ENCODE measurements around the gene ARRDC2.

DNA sequence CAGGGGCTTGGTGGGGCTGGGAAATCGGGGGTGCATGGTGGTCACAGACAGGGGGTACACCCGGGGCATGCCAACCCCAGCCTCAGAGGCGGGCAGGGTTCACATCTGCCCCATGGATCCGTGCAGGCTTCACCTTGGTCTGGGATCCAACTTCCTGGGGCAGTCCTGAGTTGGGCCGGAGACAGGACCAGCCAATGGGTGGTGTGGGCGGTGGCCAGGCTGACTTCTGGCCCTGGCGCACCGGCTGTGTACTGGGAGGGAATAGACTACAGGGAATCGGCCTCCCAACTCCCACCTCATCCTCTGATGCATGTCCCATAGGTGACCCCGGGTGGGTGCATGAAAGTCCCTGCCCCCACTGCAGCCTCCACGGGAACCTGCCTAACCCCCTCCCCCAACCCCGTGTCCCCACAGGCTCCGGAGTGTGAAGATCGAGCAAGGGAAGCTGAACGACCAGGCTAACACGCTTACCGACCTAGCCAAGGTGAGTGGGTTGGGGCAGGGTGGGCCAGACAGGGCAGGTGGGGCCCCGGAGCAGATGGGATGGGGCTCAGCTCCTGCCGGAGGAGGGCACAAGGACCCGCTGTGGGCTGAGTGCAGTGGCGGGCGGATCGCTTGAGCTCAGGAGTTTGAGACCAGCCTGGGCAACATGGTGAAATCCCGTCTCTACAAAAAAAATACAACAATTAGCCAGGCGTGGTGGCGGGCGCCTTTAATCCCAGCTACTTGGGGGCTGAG lies 14.7 kb upstream of the ARRDC2 start:
- TF ChIP-seq, protein P1, sequence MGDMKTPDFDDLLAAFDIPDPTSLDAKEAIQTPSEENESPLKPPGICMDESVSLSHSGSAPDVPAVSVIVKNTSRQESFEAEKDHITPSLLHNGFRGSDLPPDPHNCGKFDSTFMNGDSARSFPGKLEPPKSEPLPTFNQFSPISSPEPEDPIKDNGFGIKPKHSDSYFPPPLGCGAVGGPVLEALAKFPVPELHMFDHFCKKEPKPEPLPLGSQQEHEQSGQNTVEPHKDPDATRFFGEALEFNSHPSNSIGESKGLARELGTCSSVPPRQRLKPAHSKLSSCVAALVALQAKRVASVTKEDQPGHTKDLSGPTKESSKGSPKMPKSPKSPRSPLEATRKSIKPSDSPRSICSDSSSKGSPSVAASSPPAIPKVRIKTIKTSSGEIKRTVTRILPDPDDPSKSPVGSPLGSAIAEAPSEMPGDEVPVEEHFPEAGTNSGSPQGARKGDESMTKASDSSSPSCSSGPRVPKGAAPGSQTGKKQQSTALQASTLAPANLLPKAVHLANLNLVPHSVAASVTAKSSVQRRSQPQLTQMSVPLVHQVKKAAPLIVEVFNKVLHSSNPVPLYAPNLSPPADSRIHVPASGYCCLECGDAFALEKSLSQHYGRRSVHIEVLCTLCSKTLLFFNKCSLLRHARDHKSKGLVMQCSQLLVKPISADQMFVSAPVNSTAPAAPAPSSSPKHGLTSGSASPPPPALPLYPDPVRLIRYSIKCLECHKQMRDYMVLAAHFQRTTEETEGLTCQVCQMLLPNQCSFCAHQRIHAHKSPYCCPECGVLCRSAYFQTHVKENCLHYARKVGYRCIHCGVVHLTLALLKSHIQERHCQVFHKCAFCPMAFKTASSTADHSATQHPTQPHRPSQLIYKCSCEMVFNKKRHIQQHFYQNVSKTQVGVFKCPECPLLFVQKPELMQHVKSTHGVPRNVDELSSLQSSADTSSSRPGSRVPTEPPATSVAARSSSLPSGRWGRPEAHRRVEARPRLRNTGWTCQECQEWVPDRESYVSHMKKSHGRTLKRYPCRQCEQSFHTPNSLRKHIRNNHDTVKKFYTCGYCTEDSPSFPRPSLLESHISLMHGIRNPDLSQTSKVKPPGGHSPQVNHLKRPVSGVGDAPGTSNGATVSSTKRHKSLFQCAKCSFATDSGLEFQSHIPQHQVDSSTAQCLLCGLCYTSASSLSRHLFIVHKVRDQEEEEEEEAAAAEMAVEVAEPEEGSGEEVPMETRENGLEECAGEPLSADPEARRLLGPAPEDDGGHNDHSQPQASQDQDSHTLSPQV (IDR thresholded peaks at IDR 0.05) = no peak
- TF ChIP-seq POLR2A (conservative IDR thresholded peaks at IDR 0.05) (no peak), MAX (CRISPR knock-in tag; IDR thresholded peaks at IDR 0.05) (no peak), YY1 (IDR thresholded peaks at IDR 0.05; ENCODE audit: borderline replicate concordance in 1 of 3, control insufficient read depth in 1 of 3, extremely low read depth in 1 of 3, insufficient read depth in 3 of 3, insufficient read length in 1 of 3, insufficient replicate concordance in 2 of 3, low read depth in 1 of 3, low read length in 2 of 3) (no peak), JUND (IDR thresholded peaks at IDR 0.05; ENCODE audit: borderline replicate concordance, low read depth, low read length) (no peak), JUND (tag; IDR thresholded peaks at IDR 0.05; ENCODE audit: borderline replicate concordance, low read depth, low read length) (no peak), ZNF140 (CRISPR knock-in tag; IDR thresholded peaks at IDR 0.05) (no peak), CHD4 (IDR thresholded peaks at IDR 0.05; ENCODE audit: insufficient read depth, insufficient replicate concordance, low read depth, low read length, poor library complexity, severe bottlenecking) (no peak), ATF6 (CRISPR knock-in tag; IDR thresholded peaks at IDR 0.05) (no peak)
